Measurements from ENCODE around the gene GPANK1. TPM values are rescaled to one million over a fixed set of nuclear protein-coding genes. Genes with fewer than 3 reads are reported as not detected.

The GPANK1 gene
- total and polyA plus RNA-seq, 2 of the 13 experiments (the other 11 are each of a cell fraction or from before 2014, with no cell fraction given): 15.4 to 22.8 TPM

DNA sequence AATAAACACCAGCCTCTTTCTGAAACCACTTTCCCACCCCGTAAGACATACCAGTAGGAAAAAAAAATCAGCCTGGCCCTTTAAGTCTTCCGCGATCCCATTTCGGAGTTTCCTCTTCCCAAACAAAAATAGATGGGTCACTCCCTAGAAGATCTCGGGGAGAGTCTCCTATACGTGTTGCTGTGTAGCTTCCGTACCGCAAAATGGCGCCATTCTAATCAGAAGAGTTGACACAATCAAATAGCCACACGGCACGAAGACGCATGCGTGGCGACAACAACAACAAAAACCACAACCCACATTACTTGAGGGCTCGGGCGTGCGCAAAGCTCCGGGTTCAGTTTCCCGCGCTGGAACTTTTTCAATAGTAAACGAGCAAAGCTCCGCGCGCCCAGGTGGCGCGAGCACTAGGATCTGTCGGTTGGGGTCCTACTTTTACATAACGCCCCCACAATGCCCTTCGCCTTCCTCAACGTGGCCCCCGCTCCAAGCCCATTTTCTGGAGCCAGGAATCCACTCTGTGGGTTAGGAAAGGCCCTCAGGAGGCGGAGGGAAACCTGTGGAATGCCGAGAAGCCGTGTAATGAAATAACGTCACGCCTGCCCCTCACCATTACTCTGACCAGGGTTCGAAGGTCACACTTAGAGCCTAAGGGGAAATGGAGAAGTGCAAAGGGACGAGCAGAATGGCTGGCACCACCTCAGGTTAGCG lies at the start of gene GPANK1 (continued):
- TF ChIP-seq, protein P1, sequence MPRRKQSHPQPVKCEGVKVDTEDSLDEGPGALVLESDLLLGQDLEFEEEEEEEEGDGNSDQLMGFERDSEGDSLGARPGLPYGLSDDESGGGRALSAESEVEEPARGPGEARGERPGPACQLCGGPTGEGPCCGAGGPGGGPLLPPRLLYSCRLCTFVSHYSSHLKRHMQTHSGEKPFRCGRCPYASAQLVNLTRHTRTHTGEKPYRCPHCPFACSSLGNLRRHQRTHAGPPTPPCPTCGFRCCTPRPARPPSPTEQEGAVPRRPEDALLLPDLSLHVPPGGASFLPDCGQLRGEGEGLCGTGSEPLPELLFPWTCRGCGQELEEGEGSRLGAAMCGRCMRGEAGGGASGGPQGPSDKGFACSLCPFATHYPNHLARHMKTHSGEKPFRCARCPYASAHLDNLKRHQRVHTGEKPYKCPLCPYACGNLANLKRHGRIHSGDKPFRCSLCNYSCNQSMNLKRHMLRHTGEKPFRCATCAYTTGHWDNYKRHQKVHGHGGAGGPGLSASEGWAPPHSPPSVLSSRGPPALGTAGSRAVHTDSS (CRISPR knock-in tag; conservative IDR thresholded peaks at IDR 0.05): no peak
- TF ChIP-seq, protein P2, sequence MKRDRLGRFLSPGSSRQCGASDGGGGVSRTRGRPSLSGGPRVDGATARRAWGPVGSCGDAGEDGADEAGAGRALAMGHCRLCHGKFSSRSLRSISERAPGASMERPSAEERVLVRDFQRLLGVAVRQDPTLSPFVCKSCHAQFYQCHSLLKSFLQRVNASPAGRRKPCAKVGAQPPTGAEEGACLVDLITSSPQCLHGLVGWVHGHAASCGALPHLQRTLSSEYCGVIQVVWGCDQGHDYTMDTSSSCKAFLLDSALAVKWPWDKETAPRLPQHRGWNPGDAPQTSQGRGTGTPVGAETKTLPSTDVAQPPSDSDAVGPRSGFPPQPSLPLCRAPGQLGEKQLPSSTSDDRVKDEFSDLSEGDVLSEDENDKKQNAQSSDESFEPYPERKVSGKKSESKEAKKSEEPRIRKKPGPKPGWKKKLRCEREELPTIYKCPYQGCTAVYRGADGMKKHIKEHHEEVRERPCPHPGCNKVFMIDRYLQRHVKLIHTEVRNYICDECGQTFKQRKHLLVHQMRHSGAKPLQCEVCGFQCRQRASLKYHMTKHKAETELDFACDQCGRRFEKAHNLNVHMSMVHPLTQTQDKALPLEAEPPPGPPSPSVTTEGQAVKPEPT (CRISPR knock-in tag; IDR thresholded peaks at IDR 0.05; ENCODE audit: low read depth): no peak; the same call in 1 of the 2 replicates
- TF ChIP-seq ZNF33B (CRISPR knock-in tag; IDR thresholded peaks at IDR 0.05): no peak
- no peak for TF ChIP-seq KLF13 (CRISPR knock-in tag; IDR thresholded peaks at IDR 0.05)
- TF ChIP-seq ARNT (IDR thresholded peaks at IDR 0.05): no peak
- peak; percentile 50; the same call in 1 of the 2 replicates for TF ChIP-seq CEBPB (IDR thresholded peaks at IDR 0.05; ENCODE audit: borderline replicate concordance, low read depth, low read length)
- no peak for TF ChIP-seq ELF1 (CRISPR knock-in tag; IDR thresholded peaks at IDR 0.05)
- no peak for TF ChIP-seq ZNF264 (CRISPR knock-in tag; IDR thresholded peaks at IDR 0.05)
- TF ChIP-seq ZNF225 (CRISPR knock-in tag; IDR thresholded peaks at IDR 0.05): no peak; the same call in 1 of the 2 replicates
- TF ChIP-seq, protein P3, sequence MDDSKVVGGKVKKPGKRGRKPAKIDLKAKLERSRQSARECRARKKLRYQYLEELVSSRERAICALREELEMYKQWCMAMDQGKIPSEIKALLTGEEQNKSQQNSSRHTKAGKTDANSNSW (CRISPR knock-in tag; IDR thresholded peaks at IDR 0.05; ENCODE audit: borderline replicate concordance): peak; percentile 89; the same call in 1 of the 2 replicates
- TF ChIP-seq STAT5B (CRISPR knock-in tag; IDR thresholded peaks at IDR 0.05): no peak
- no peak for TF ChIP-seq U2AF2 (IDR thresholded peaks at IDR 0.05; ENCODE audit: low read depth, low read length)
- TF ChIP-seq ZNF296 (CRISPR knock-in tag; conservative IDR thresholded peaks at IDR 0.05): no peak; the same call in 1 of the 2 replicates
- TF ChIP-seq, protein P4, sequence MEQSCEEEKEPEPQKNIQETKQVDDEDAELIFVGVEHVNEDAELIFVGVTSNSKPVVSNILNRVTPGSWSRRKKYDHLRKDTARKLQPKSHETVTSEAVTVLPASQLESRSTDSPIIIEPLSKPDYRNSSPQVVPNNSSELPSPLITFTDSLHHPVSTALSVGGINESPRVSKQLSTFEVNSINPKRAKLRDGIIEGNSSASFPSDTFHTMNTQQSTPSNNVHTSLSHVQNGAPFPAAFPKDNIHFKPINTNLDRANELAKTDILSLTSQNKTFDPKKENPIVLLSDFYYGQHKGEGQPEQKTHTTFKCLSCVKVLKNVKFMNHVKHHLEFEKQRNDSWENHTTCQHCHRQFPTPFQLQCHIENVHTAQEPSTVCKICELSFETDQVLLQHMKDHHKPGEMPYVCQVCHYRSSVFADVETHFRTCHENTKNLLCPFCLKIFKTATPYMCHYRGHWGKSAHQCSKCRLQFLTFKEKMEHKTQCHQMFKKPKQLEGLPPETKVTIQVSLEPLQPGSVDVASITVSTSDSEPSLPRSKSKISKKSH (CRISPR knock-in tag; IDR thresholded peaks at IDR 0.05; ENCODE audit: borderline replicate concordance): no peak
- TF ChIP-seq ONECUT2 (CRISPR knock-in tag; IDR thresholded peaks at IDR 0.05): 0 out of 2 replicates have a peak, but pooled peaks have one; percentile 36
- TF ChIP-seq, protein P5, sequence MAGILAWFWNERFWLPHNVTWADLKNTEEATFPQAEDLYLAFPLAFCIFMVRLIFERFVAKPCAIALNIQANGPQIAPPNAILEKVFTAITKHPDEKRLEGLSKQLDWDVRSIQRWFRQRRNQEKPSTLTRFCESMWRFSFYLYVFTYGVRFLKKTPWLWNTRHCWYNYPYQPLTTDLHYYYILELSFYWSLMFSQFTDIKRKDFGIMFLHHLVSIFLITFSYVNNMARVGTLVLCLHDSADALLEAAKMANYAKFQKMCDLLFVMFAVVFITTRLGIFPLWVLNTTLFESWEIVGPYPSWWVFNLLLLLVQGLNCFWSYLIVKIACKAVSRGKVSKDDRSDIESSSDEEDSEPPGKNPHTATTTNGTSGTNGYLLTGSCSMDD (CRISPR knock-in tag; IDR thresholded peaks at IDR 0.05): no peak
- TF ChIP-seq ZNF234 (CRISPR knock-in tag; conservative IDR thresholded peaks at IDR 0.05): no peak
- TF ChIP-seq GLI4 (CRISPR knock-in tag; IDR thresholded peaks at IDR 0.05; ENCODE audit: borderline replicate concordance): no peak; the same call in 1 of the 2 replicates
- no peak for TF ChIP-seq NR2F6 (IDR thresholded peaks at IDR 0.05)
- TF ChIP-seq NR2F6 (CRISPR knock-in tag; IDR thresholded peaks at IDR 0.05): no peak
- TF ChIP-seq ZMYM2 (CRISPR knock-in tag; IDR thresholded peaks at IDR 0.05): peak; percentile 43; the same call in 1 of the 2 replicates
- TF ChIP-seq ZIK1 (CRISPR knock-in tag; IDR thresholded peaks at IDR 0.05; ENCODE audit: borderline replicate concordance, low read depth): peak; percentile 61; the same call in 1 of the 2 replicates
- peak; percentile 43; the same call in 1 of the 2 replicates for TF ChIP-seq MIER3 (CRISPR knock-in tag; IDR thresholded peaks at IDR 0.05; ENCODE audit: borderline replicate concordance)
- TF ChIP-seq RBM39 (IDR thresholded peaks at IDR 0.05; ENCODE audit: low read depth, low read length, poor library complexity, severe bottlenecking): peak; percentile 62
- no peak for TF ChIP-seq SP5 (CRISPR knock-in tag; IDR thresholded peaks at IDR 0.05; ENCODE audit: borderline replicate concordance, low read depth)

Data from HepG2 (cell line).